Mesenchymal stem cell (in vitro differentiated cells and primary cell): Measurements from ENCODE around the gene TCEAL4.
A peak's percentile ranks its signal among the peaks of the same experiment; 100 is the strongest.
"Not testable (repeated sequence)": the region's sequence is repeated elsewhere in the genome, so short reads cannot be mapped to it uniquely, and the experiment has no call there.

Experiments used
- DNase-seq: peaks from one replicate; pipeline ENCODE4 v3.0.0-alpha.2; 2013
- H2AFZ ChIP-seq: one replicate; pipeline ENCODE4 v1.6.1; 2013; ENCODE audit warnings: low read depth, mild to moderate bottlenecking, control low read depth, inconsistent platforms, low read length, moderate library complexity
- H2AK5ac ChIP-seq: 2 replicates; pipeline ENCODE4 v1.6.1; 2013; ENCODE audit warnings: low read length, moderate library complexity, mild to moderate bottlenecking, inconsistent platforms; ENCODE audit not compliant: severe bottlenecking
- H2BK120ac ChIP-seq: one replicate; pipeline ENCODE4 v1.6.1; 2013; ENCODE audit warnings: low read depth, mild to moderate bottlenecking, inconsistent platforms, low read length, moderate library complexity
- H2BK12ac ChIP-seq, 2 experiments: one replicate each; pipeline ENCODE4 v1.6.1; 2013; ENCODE audit warnings: inconsistent platforms in 2 of 2, low read length in 2 of 2, mild to moderate bottlenecking in 2 of 2, moderate library complexity in 2 of 2, control low read depth in 1 of 2
- H2BK15ac ChIP-seq: one replicate; pipeline ENCODE4 v1.6.1; 2013; ENCODE audit warnings: mild to moderate bottlenecking, low read depth, inconsistent platforms; ENCODE audit not compliant: poor library complexity, severe bottlenecking
- H2BK5ac ChIP-seq: 2 replicates; pipeline ENCODE4 v1.6.1; 2013; ENCODE audit warnings: low read depth, mild to moderate bottlenecking, low read length, control low read depth, inconsistent platforms; ENCODE audit not compliant: poor library complexity, severe bottlenecking
- H3K14ac ChIP-seq, 2 experiments: one replicate each; pipeline ENCODE4 v1.6.1; 2013; ENCODE audit warnings: inconsistent platforms in 2 of 2, low read length in 2 of 2, control low read depth in 1 of 2, mild to moderate bottlenecking in 1 of 2, moderate library complexity in 1 of 2
- H3K18ac ChIP-seq, 2 experiments: one replicate each; pipeline ENCODE4 v1.6.1; 2013; ENCODE audit warnings: inconsistent platforms in 2 of 2, low read length in 2 of 2, control low read depth in 1 of 2, low read depth in 1 of 2, mild to moderate bottlenecking in 1 of 2
- H3K23ac ChIP-seq, 2 experiments: one replicate each; pipeline ENCODE4 v1.6.1; 2013; ENCODE audit warnings: inconsistent platforms in 2 of 2, low read length in 2 of 2, mild to moderate bottlenecking in 2 of 2, moderate library complexity in 2 of 2, control low read depth in 1 of 2
- H3K27ac ChIP-seq: 2 replicates; pipeline ENCODE4 v1.5.1; 2013; ENCODE audit warnings: mild to moderate bottlenecking, moderate library complexity, low read length, control low read depth, inconsistent platforms; ENCODE audit not compliant: poor library complexity, severe bottlenecking
- H3K27me3 ChIP-seq, 2 experiments: 2 replicates each; pipeline versions ENCODE4 v1.6.1 to v1.7.0; 2013; ENCODE audit warnings: low read length in 2 of 2, mild to moderate bottlenecking in 2 of 2, moderate library complexity in 2 of 2, control low read depth in 1 of 2, inconsistent platforms in 1 of 2; ENCODE audit not compliant: control insufficient read depth in 1 of 2, insufficient read depth in 1 of 2
- H3K36me3 ChIP-seq, 2 experiments: 2 replicates each; pipeline versions ENCODE4 v1.6.1 to v1.7.0; 2013; ENCODE audit warnings: low read length in 2 of 2, control low read depth in 1 of 2, inconsistent platforms in 1 of 2, low read depth in 1 of 2, mild to moderate bottlenecking in 1 of 2; ENCODE audit not compliant: insufficient read depth in 2 of 2, control insufficient read depth in 1 of 2
- H3K4ac ChIP-seq, 2 experiments: one replicate each; pipeline ENCODE4 v1.6.1; 2013; ENCODE audit warnings: inconsistent platforms in 2 of 2, low read length in 2 of 2, mild to moderate bottlenecking in 2 of 2, moderate library complexity in 2 of 2, control low read depth in 1 of 2, low read depth in 1 of 2
- H3K4me1 ChIP-seq: 2 replicates; pipeline ENCODE4 v1.6.1; 2013; ENCODE audit warnings: low read depth, low read length, control low read depth; ENCODE audit not compliant: control insufficient read depth, insufficient read depth
- H3K4me2 ChIP-seq: 2 replicates; pipeline ENCODE4 v1.6.1; 2013; ENCODE audit warnings: low read length, mild to moderate bottlenecking, inconsistent platforms; ENCODE audit not compliant: poor library complexity, severe bottlenecking
- H3K4me3 ChIP-seq, 2 experiments: 2 replicates each; pipeline versions ENCODE4 v1.5.1 to v1.7.0; 2013; ENCODE audit warnings: low read length in 2 of 2, mild to moderate bottlenecking in 2 of 2, control low read depth in 1 of 2, low read depth in 1 of 2; ENCODE audit not compliant: insufficient read depth in 1 of 2
- H3K79me1 ChIP-seq: replicated peaks from 2 replicates; pipeline ENCODE4 v1.6.1; 2013; ENCODE audit warnings: mild to moderate bottlenecking, control low read depth, low read length, inconsistent platforms; ENCODE audit not compliant: poor library complexity, severe bottlenecking
- H3K9ac ChIP-seq: 2 replicates; pipeline ENCODE4 v1.7.0; 2013; ENCODE audit warnings: mild to moderate bottlenecking, low read length, moderate library complexity
- H3K9me3 ChIP-seq: 2 replicates; pipeline ENCODE4 v1.7.0; 2013; ENCODE audit warnings: mild to moderate bottlenecking, low read length; ENCODE audit not compliant: control insufficient read depth
- H4K8ac ChIP-seq: one replicate; pipeline ENCODE4 v1.6.1; 2013; ENCODE audit warnings: inconsistent platforms, mild to moderate bottlenecking, low read length, moderate library complexity
- H4K91ac ChIP-seq: one replicate; pipeline ENCODE4 v1.6.1; 2013; ENCODE audit warnings: mild to moderate bottlenecking, low read length, inconsistent platforms
- WGBS: methylation state at CpG from one replicate; pipeline ENCODE4 v1.1.7; 2013; ENCODE audit warnings: mixed read lengths; 5-methylcytosine and 5-hydroxymethylcytosine counted together

The TCEAL4 gene

DNA sequence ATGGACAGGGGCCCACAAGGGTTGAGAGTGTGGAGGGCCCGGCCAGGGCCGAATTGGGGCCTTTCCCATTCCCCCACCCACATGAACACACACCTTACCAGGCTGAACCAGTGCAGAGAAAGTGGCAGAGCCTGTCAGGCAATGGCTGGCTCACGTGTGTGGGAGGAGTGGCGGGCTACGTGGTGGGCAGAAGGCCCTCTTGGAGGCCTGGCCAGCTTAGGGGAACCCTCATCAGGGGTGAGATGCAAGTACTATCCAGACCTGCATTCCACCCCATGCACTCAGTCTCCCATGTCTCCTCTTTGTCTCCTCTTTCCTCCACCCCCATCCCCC, 965 bp downstream of the TCEAL4 start:
- Histone ChIP-seq H2BK12ac (no peak overlapping the region), H4K91ac (no peak overlapping the region), H4K8ac (peak overlapping the region; percentile 60), H2AK5ac (no peak overlapping the region), H2BK120ac (no peak overlapping the region), H3K4ac (peak overlapping the region in 1 of 2 experiments; percentile 50), H2BK5ac (no peak overlapping the region), H3K9ac (peak overlapping the region; percentile 94), H3K4me2 (peak overlapping the region; percentile 72), H3K18ac (no peak overlapping the region), H3K27me3 (peaks cover 0 to 4% of the 10 kb centered on the region in 2 experiments), H3K23ac (no peak overlapping the region), H3K9me3 (peaks cover 4% of the 10 kb centered on the region), H3K27ac (peak overlapping the region; percentile 53), H3K36me3 (peaks cover 3 to 17% of the 10 kb centered on the region in 2 experiments), H3K14ac (peak overlapping the region in 1 of 2 experiments; percentile 68), H3K4me3 (peak overlapping the region; percentile 81 to 86), H2BK15ac (no peak overlapping the region), H2AFZ (no peak overlapping the region), H3K79me1 (peaks cover 4% of the 10 kb centered on the region), H3K4me1 (no peaks in the 10 kb centered on the region)
- no CpG with 5 or more reads among the region's 5 CpGs for WGBS
- DNase-seq = peak; percentile 0

DNA sequence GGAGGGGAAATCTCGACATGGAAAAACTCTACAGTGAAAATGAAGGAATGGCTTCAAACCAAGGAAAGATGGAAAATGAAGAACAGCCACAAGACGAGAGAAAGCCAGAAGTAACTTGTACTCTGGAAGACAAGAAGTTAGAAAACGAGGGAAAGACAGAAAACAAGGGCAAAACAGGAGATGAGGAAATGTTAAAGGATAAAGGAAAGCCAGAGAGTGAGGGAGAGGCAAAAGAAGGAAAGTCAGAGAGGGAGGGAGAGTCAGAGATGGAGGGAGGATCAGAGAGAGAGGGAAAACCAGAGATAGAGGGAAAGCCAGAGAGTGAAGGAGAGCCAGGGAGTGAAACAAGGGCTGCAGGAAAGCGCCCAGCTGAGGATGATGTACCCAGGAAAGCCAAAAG, 1.3 kb downstream of the TCEAL4 start:
- H3K4me3 ChIP-seq = peak overlapping the region in 1 of 2 experiments; percentile 86
- no peak overlapping the region for H2AFZ ChIP-seq
- WGBS = 78% methylated on average over 4 of the region's 4 CpGs
- no peak overlapping the region for H2BK5ac ChIP-seq
- no peak overlapping the region for H3K27ac ChIP-seq
- H3K79me1 ChIP-seq = peaks cover 4% of the 10 kb centered on the region
- no peak for DNase-seq
- no peak overlapping the region for H3K4ac ChIP-seq
- no peak overlapping the region for H2BK15ac ChIP-seq
- H3K27me3 ChIP-seq = peaks cover 0 to 4% of the 10 kb centered on the region in 2 experiments
- no peak overlapping the region for H2AK5ac ChIP-seq
- no peak overlapping the region for H4K91ac ChIP-seq
- no peak overlapping the region for H3K14ac ChIP-seq
- peaks cover 3 to 17% of the 10 kb centered on the region in 2 experiments for H3K36me3 ChIP-seq
- H3K18ac ChIP-seq = no peak overlapping the region
- H3K23ac ChIP-seq = no peak overlapping the region
- H2BK12ac ChIP-seq = no peak overlapping the region
- no peak overlapping the region for H4K8ac ChIP-seq
- H3K9ac ChIP-seq = peak overlapping the region; percentile 94
- H3K9me3 ChIP-seq = peaks cover 4% of the 10 kb centered on the region
- H3K4me1 ChIP-seq = no peaks in the 10 kb centered on the region
- no peak overlapping the region for H2BK120ac ChIP-seq
- H3K4me2 ChIP-seq = peak overlapping the region; percentile 72

DNA sequence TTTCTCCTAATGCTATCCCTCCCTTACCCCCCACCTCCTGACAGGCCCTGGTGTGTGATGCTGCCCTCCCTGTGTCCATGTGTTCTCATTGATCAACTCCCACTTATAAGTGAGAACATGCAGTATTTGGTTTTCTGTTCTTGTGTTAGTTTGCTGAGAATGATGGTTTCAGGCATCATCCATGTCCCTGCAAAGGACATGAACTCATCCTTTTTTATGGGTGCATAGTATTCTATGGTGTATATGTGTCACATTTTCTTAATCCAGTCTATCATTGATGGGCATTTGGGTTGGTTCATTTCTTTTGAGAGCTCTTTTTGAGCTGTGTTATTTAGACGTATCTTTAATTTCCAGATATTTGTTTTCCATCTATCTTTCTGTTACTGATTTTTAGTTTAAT, 7.0 kb downstream of the TCEAL4 start:
- not testable (repeated sequence) for H3K14ac ChIP-seq, DNase-seq, H4K91ac ChIP-seq, H3K27me3 ChIP-seq, H3K23ac ChIP-seq, H3K79me1 ChIP-seq, H4K8ac ChIP-seq, H2BK5ac ChIP-seq, H2BK12ac ChIP-seq, H3K9me3 ChIP-seq, H3K4ac ChIP-seq, H3K4me1 ChIP-seq, H3K27ac ChIP-seq, H3K18ac ChIP-seq, H3K4me3 ChIP-seq, H3K4me2 ChIP-seq, H2AK5ac ChIP-seq, H2BK120ac ChIP-seq, H3K9ac ChIP-seq, H2AFZ ChIP-seq, H2BK15ac ChIP-seq
- no CpG with 5 or more reads among the region's 1 CpG for WGBS
- peaks cover 3 to 17% of the 10 kb centered on the region in 2 experiments for H3K36me3 ChIP-seq

DNA sequence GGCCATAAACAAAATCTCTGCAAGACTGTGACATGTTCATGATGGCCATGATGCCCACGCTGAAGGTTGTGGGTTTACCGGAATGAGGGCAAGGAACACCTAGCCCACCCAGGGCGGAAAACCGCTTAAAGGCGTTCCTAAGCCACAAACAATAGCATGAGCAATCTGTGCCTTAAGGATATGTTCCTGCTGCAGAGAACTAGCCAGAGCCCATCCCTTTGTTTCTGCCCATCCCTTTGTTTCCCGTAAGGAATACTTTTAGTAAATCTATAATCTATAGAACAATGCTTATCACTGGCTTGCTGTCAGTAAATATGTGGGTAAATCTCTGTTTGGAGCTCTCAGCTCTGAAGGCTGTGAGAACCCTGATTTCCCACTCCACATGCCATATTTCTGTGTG, 9.9 kb downstream of the TCEAL4 start:
- H3K9me3 ChIP-seq, H3K27me3 ChIP-seq, H2BK5ac ChIP-seq, H2BK120ac ChIP-seq, H2BK15ac ChIP-seq, H2BK12ac ChIP-seq, H3K27ac ChIP-seq, H3K14ac ChIP-seq, H2AFZ ChIP-seq, H3K4ac ChIP-seq, H4K8ac ChIP-seq, H3K4me2 ChIP-seq, H3K18ac ChIP-seq, H3K79me1 ChIP-seq, H3K23ac ChIP-seq, H3K4me1 ChIP-seq, H4K91ac ChIP-seq, H3K9ac ChIP-seq, H2AK5ac ChIP-seq, H3K4me3 ChIP-seq, H3K36me3 ChIP-seq, DNase-seq: not testable (repeated sequence)
- 100% methylated on average over 5 of the region's 6 CpGs for WGBS
